Erythroblast (primary cell): ENCODE data around the gene SERINC5.

ENCODE experiments used
- GATA1 ChIP-seq: IDR thresholded peaks from 2 replicates; pipeline ENCODE4 v1.6.1; 2011; ENCODE audit warnings: low read depth, mild to moderate bottlenecking, control low read depth, low read length, moderate library complexity
- POLR2A ChIP-seq: IDR thresholded peaks from 2 replicates; pipeline ENCODE4 v1.6.1; 2011; ENCODE audit warnings: mild to moderate bottlenecking, low read length

DNA sequence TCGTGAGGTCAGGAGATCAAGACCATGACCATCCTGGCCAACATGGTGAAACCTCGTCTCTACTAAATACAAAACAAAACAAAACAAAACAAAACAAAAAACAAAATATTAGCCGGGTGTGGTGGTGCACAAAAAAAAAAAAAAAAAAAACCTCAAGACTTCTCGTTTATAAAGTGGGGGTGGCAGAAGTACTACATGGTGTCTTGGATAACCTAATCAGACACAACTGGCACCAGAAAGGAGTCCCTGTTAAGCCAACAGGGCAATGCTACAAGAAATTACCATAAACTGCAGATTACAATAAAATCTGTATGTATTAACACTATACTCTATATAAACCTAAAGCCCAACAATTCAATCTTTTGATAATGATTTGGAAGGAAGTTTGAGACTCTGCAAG lies 50.0 kb downstream of the SERINC5 start:
- no peak for TF ChIP-seq POLR2A
- no peak for TF ChIP-seq GATA1
